ENCODE data around the gene GPR176.
A peak's percentile ranks its signal among the peaks of the same experiment; 100 is the strongest.

Gene GPR176

DNA sequence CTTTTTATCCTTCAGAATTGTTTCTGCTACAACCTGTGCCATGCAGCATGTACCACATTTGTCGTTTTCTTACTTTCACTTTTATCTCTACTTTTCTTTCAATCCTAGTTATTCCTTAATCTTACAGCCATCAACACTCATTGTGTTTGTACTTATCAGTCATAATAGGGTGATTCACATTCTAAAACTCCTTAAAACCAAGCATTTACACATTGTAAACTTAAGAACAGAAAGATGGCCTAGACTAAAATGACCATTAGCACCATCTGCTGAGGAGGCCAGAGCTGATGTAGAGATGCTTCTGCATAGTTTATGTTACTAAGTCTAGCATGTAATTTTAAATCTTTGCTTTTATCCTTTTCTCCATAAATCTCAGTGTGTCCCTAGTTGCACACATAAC, 39.3 kb upstream of the GPR176 start:
- Histone ChIP-seq H3K9ac (ENCODE audit: low read depth, low read length, poor library complexity) (no peak overlapping the region), H3K14ac (ENCODE audit: low read length) (no peak overlapping the region), H4K91ac (ENCODE audit: low read depth, low read length, poor library complexity) (no peak overlapping the region), H3K18ac (ENCODE audit: low read length) (no peak overlapping the region), H3K23ac (ENCODE audit: low read depth, low read length, poor library complexity) (no peak overlapping the region), H3K27ac (replicated peaks; ENCODE audit: low read length) (no peak overlapping the region), H4K8ac (ENCODE audit: low read depth, low read length) (no peak overlapping the region), H2AFZ (ENCODE audit: low read length) (no peak overlapping the region), H2BK15ac (ENCODE audit: low read length) (no peak overlapping the region), H3K4me3 (ENCODE audit: low read length in 2 of 2) (no peak overlapping the region), H3K4me2 (ENCODE audit: insufficient read depth, low read length, poor library complexity, severe bottlenecking) (no peak overlapping the region), H2BK12ac (ENCODE audit: low read length) (no peak overlapping the region), H3K36me3 (replicated peaks in 1 of 2; ENCODE audit: control insufficient read depth in 2 of 2, insufficient read depth in 2 of 2, low read length in 2 of 2) (peaks cover 13 to 94% of the 10 kb centered on the region in 2 donors), H3K79me1 (ENCODE audit: low read depth, low read length) (no peaks in the 10 kb centered on the region), H3K27me3 (ENCODE audit: control insufficient read depth in 3 of 3, insufficient read depth in 3 of 3, low read depth in 1 of 3, low read length in 3 of 3) (no peaks in the 10 kb centered on the region), H3K4ac (ENCODE audit: low read length) (no peak overlapping the region), H3K9me3 (replicated peaks in 1 of 2; ENCODE audit: control insufficient read depth in 2 of 2, insufficient read depth in 1 of 2, low read depth in 1 of 2, low read length in 2 of 2) (no peaks in the 10 kb centered on the region), H2AK5ac (ENCODE audit: low read depth, low read length) (no peak overlapping the region), H3K4me1 (ENCODE audit: control insufficient read depth in 2 of 2, insufficient read depth in 1 of 2, low read depth in 1 of 2, low read length in 2 of 2) (peaks cover 0 to 3% of the 10 kb centered on the region in 2 donors), H2BK120ac (ENCODE audit: low read depth, low read length) (no peak overlapping the region), H2BK5ac (ENCODE audit: low read length) (no peak overlapping the region)
- no CpG with 5 or more reads among the region's 1 CpG for WGBS, 2 donors (ENCODE audit: extremely low coverage in 2 of 2, insufficient read length in 2 of 2, insufficient replicate concordance in 1 of 2)
- DNase-seq (ENCODE audit: low spot score): no peak

DNA sequence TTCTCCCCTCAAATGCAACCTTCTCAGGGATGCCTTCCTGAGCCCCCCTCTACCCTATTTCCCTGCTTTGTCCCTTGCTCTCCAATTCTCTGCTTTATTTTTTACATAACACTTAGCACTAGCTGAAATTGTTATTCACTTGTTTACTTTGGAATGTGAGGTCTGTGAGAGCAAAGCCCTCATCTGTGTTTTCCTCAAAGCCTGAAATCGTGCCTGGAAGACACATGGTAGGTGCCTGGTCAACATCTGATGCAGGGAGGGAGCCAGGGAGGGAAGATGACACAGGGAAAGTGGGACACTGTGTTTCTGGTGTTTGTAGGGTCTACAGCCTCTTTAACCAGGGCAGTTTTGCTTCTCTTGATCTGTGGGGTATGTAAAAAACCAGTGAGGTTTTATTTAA, 37.4 kb upstream of the GPR176 start:
- Histone ChIP-seq H2AK5ac (ENCODE audit: low read depth, low read length) (no peak overlapping the region), H3K23ac (ENCODE audit: low read depth, low read length, poor library complexity) (no peak overlapping the region), H2BK120ac (ENCODE audit: low read depth, low read length) (no peak overlapping the region), H4K8ac (ENCODE audit: low read depth, low read length) (no peak overlapping the region), H3K79me1 (ENCODE audit: low read depth, low read length) (no peaks in the 10 kb centered on the region), H3K36me3 (replicated peaks in 1 of 2; ENCODE audit: control insufficient read depth in 2 of 2, insufficient read depth in 2 of 2, low read length in 2 of 2) (peaks cover 15 to 95% of the 10 kb centered on the region in 2 donors), H3K9ac (ENCODE audit: low read depth, low read length, poor library complexity) (no peak overlapping the region), H3K27ac (replicated peaks; ENCODE audit: low read length) (no peak overlapping the region), H3K4me1 (ENCODE audit: control insufficient read depth in 2 of 2, insufficient read depth in 1 of 2, low read depth in 1 of 2, low read length in 2 of 2) (peaks cover 0 to 3% of the 10 kb centered on the region in 2 donors), H3K14ac (ENCODE audit: low read length) (no peak overlapping the region), H3K4me2 (ENCODE audit: insufficient read depth, low read length, poor library complexity, severe bottlenecking) (no peak overlapping the region), H3K4ac (ENCODE audit: low read length) (no peak overlapping the region), H3K9me3 (replicated peaks in 1 of 2; ENCODE audit: control insufficient read depth in 2 of 2, insufficient read depth in 1 of 2, low read depth in 1 of 2, low read length in 2 of 2) (no peaks in the 10 kb centered on the region), H3K4me3 (ENCODE audit: low read length in 2 of 2) (no peak overlapping the region), H2AFZ (ENCODE audit: low read length) (no peak overlapping the region), H3K18ac (ENCODE audit: low read length) (no peak overlapping the region), H3K27me3 (ENCODE audit: control insufficient read depth in 3 of 3, insufficient read depth in 3 of 3, low read depth in 1 of 3, low read length in 3 of 3) (no peaks in the 10 kb centered on the region), H4K91ac (ENCODE audit: low read depth, low read length, poor library complexity) (no peak overlapping the region), H2BK5ac (ENCODE audit: low read length) (no peak overlapping the region), H2BK15ac (ENCODE audit: low read length) (no peak overlapping the region), H2BK12ac (ENCODE audit: low read length) (no peak overlapping the region)
- WGBS, 2 donors (ENCODE audit: extremely low coverage in 2 of 2, insufficient read length in 2 of 2, insufficient replicate concordance in 1 of 2): no CpG with 5 or more reads among the region's 1 CpG
- no peak for DNase-seq (ENCODE audit: low spot score)

- no CpG with 5 or more reads among the region's 4 CpGs for WGBS, 2 donors (ENCODE audit: extremely low coverage in 2 of 2, insufficient read length in 2 of 2, insufficient replicate concordance in 1 of 2)
- H2AFZ ChIP-seq (ENCODE audit: low read length): no peak overlapping the region
- H2BK5ac ChIP-seq (ENCODE audit: low read length): no peak overlapping the region
These were observed 33.5 kb upstream of the GPR176 start for GRCh38 chr15:39953521-39953920.

DNA sequence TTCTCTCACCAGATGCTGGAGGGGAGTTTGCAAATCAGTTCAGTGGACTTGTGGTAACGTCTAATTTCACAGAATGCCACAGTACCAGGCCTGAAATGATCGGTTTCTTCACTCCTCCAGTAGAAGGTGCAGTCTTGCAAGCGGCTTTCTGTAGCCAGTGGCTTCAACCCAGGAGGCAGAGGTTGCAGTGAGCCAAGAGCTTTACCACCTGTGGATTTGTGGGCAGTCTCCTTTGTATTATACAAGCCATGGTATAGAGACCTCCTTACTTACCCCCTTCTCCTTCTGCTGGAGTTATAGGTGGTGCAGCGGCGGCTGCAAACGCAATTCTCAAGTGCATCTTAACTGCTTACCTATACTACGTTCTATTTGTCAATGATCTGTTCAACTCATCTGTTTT, 31.5 kb upstream of the GPR176 start:
- Histone ChIP-seq H3K18ac (ENCODE audit: low read length) (no peak overlapping the region), H3K9ac (ENCODE audit: low read depth, low read length, poor library complexity) (no peak overlapping the region), H2AFZ (ENCODE audit: low read length) (no peak overlapping the region), H2AK5ac (ENCODE audit: low read depth, low read length) (no peak overlapping the region), H3K4ac (ENCODE audit: low read length) (no peak overlapping the region), H3K36me3 (replicated peaks in 1 of 2; ENCODE audit: control insufficient read depth in 2 of 2, insufficient read depth in 2 of 2, low read length in 2 of 2) (peaks cover 5 to 94% of the 10 kb centered on the region in 2 donors), H2BK5ac (ENCODE audit: low read length) (no peak overlapping the region), H3K4me3 (ENCODE audit: low read length in 2 of 2) (no peak overlapping the region), H3K27me3 (ENCODE audit: control insufficient read depth in 3 of 3, insufficient read depth in 3 of 3, low read depth in 1 of 3, low read length in 3 of 3) (no peaks in the 10 kb centered on the region), H3K4me2 (ENCODE audit: insufficient read depth, low read length, poor library complexity, severe bottlenecking) (no peak overlapping the region), H4K91ac (ENCODE audit: low read depth, low read length, poor library complexity) (no peak overlapping the region), H3K9me3 (replicated peaks in 1 of 2; ENCODE audit: control insufficient read depth in 2 of 2, insufficient read depth in 1 of 2, low read depth in 1 of 2, low read length in 2 of 2) (no peaks in the 10 kb centered on the region), H3K79me1 (ENCODE audit: low read depth, low read length) (no peaks in the 10 kb centered on the region), H2BK120ac (ENCODE audit: low read depth, low read length) (no peak overlapping the region), H2BK15ac (ENCODE audit: low read length) (no peak overlapping the region), H3K4me1 (ENCODE audit: control insufficient read depth in 2 of 2, insufficient read depth in 1 of 2, low read depth in 1 of 2, low read length in 2 of 2) (peaks cover 0 to 1% of the 10 kb centered on the region in 2 donors), H3K27ac (replicated peaks; ENCODE audit: low read length) (no peak overlapping the region), H3K23ac (ENCODE audit: low read depth, low read length, poor library complexity) (no peak overlapping the region), H4K8ac (ENCODE audit: low read depth, low read length) (no peak overlapping the region), H3K14ac (ENCODE audit: low read length) (no peak overlapping the region), H2BK12ac (ENCODE audit: low read length) (no peak overlapping the region)
- no peak for DNase-seq (ENCODE audit: low spot score)
- no CpG with 5 or more reads among the region's 7 CpGs for WGBS, 2 donors (ENCODE audit: extremely low coverage in 2 of 2, insufficient read length in 2 of 2, insufficient replicate concordance in 1 of 2)

More at GRCh38 chr15:39953521-39953920, 33.5 kb upstream of the GPR176 start:
- H3K36me3 ChIP-seq (replicated peaks in 1 of 2; ENCODE audit: control insufficient read depth in 2 of 2, insufficient read depth in 2 of 2, low read length in 2 of 2): peaks cover 11 to 98% of the 10 kb centered on the region in 2 donors
- no peak overlapping the region for H3K27ac ChIP-seq (replicated peaks; ENCODE audit: low read length)
- H2BK15ac ChIP-seq (ENCODE audit: low read length): no peak overlapping the region
- no peak overlapping the region for H2AK5ac ChIP-seq (ENCODE audit: low read depth, low read length)
- no peak overlapping the region for H3K9ac ChIP-seq (ENCODE audit: low read depth, low read length, poor library complexity)
- H3K4ac ChIP-seq (ENCODE audit: low read length): no peak overlapping the region
- peak overlapping the region; percentile 87 for H3K23ac ChIP-seq (ENCODE audit: low read depth, low read length, poor library complexity)
- no peak overlapping the region for H3K14ac ChIP-seq (ENCODE audit: low read length)
- no peaks in the 10 kb centered on the region for H3K9me3 ChIP-seq (replicated peaks in 1 of 2; ENCODE audit: control insufficient read depth in 2 of 2, insufficient read depth in 1 of 2, low read depth in 1 of 2, low read length in 2 of 2)
- H2BK120ac ChIP-seq (ENCODE audit: low read depth, low read length): no peak overlapping the region
- H3K4me2 ChIP-seq (ENCODE audit: insufficient read depth, low read length, poor library complexity, severe bottlenecking): no peak overlapping the region
- H3K79me1 ChIP-seq (ENCODE audit: low read depth, low read length): no peaks in the 10 kb centered on the region
- no peak for DNase-seq (ENCODE audit: low spot score)
- no peak overlapping the region for H3K4me3 ChIP-seq (ENCODE audit: low read length in 2 of 2)
- no peak overlapping the region for H2BK12ac ChIP-seq (ENCODE audit: low read length)
- H3K18ac ChIP-seq (ENCODE audit: low read length): no peak overlapping the region
- H4K91ac ChIP-seq (ENCODE audit: low read depth, low read length, poor library complexity): no peak overlapping the region
- no peaks in the 10 kb centered on the region for H3K27me3 ChIP-seq (ENCODE audit: control insufficient read depth in 3 of 3, insufficient read depth in 3 of 3, low read depth in 1 of 3, low read length in 3 of 3)
- peaks cover 0 to 3% of the 10 kb centered on the region in 2 donors for H3K4me1 ChIP-seq (ENCODE audit: control insufficient read depth in 2 of 2, insufficient read depth in 1 of 2, low read depth in 1 of 2, low read length in 2 of 2)
- peak overlapping the region; percentile 29 for H4K8ac ChIP-seq (ENCODE audit: low read depth, low read length)

Data from neuronal stem cell (in vitro differentiated cells).